OCI-LY7 (cell line): ENCODE data around the gene ELK1.

Experiments used
- CTCF ChIP-seq: fragments of 200-600 bp; sonication (generic); conservative IDR thresholded peaks from 2 replicates; pipeline ENCODE4 v1.5.1; 2014; ENCODE audit warnings: mild to moderate bottlenecking, antibody characterized with exemption, low read length, moderate library complexity, mixed read lengths
- EZH2phosphoT487 ChIP-seq: fragments of 200-600 bp; sonication (generic); IDR thresholded peaks from 2 replicates; pipeline ENCODE4 v1.6.1; 2018; ENCODE audit warnings: low read depth, borderline replicate concordance, mild to moderate bottlenecking, mixed run types, antibody characterized with exemption, low read length, moderate library complexity, mixed read lengths

GRCh38 chrX:47629419-47630200 lies 20.8 kb downstream of the ELK1 start, which contains the start of gene CFP:
- TF ChIP-seq CTCF (no peak), EZH2phosphoT487 (no peak)
